ENCODE data around the gene ZNF160. TPM values are rescaled to one million over a fixed set of nuclear protein-coding genes. Genes with fewer than 3 reads are reported as not detected.

Gene ZNF160
- 30.7 and 35.9 TPM in 2 replicates for total RNA-seq (ENCODE audit: low replicate concordance)
- long read RNA-seq, full-length matches to known transcripts, result 14 of 26 reads
- long read RNA-seq, partial matches to known transcripts, result 1 of 26 reads
- long read RNA-seq, other reads (novel, unspliced or antisense), result 11 of 26 reads

DNA sequence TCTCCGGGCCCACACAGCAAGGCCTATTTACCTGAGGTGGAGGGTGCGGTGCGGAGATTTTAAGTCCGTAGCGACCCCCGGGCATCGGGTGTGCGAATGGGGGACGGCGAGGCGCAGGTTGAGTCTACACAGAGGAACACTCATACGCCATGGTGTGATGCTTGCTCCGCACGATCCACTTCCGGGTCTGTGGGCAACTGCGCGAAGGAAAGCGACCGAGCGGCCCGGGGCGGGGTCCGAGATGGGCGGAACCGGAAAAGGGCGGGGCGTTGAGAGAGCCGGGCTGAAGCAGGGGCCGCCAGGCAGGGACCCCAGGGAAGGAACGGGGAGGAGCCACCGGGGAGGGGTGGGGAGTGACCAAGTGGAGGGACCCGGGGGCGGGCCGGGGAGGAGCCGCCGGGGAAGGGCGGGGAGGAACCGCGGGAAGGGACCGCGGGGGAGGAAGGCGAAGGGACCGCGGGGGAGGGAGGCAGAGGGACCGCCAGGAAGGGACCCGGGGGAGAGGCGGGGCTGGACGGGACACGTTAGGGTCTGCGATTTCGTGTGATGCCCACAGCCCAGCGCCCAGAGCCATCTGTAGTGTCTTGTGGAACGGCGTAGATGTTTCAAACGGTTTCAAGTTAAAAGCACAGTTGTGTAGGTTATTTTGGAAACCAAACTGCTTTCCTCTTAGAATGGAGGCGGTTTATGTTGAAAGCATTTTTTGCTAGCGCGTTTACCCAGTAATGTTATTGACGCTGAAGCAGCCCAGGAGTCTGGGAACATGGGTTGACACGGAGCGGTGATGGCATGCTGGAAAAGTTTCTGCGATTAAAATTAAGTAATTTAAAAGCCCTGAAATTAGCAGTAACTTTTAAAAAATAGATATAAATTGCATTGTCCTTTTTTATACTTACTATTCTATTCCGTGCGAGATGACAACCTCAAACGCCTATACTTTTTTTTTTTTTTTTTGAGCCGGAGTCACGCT is at the start of gene ZNF160:
TSS of gene ZNF160 (minus strand) at position 189 of the 970 bp plus-strand sequence. CDS start 17,146 bp downstream, outside the sequence.
- peaks cover 24% of the 10 kb centered on the region for H3K36me3 Mint-ChIP-seq

DNA sequence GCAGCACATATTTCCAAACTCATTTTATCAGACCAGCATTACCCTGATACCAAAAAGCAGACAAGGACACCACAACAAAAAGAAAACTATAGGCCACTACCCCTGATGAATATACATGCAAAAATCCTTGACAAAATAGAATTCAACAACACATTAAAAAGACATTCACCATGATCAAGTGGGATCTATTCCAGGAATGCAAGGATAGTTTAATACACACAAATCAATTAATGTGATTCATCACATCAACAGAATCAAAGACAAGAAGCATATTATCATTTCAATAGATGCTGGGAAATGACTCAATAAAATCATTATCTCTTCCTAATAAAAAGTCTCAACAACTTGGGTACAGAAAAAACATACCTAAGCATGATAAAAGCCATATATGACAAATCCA is 44.4 kb upstream of the ZNF160 start:
- Mint-ChIP-seq H3K27ac (no peak overlapping the region), H3K36me3 (peaks cover 74% of the 10 kb centered on the region), H3K9me3 (peaks cover 15% of the 10 kb centered on the region), H3K4me3 (no peak overlapping the region), H3K4me1 (ENCODE audit: unreplicated experiment) (no peaks in the 10 kb centered on the region), H3K27me3 (no peaks in the 10 kb centered on the region)
- TF ChIP-seq, protein P1, sequence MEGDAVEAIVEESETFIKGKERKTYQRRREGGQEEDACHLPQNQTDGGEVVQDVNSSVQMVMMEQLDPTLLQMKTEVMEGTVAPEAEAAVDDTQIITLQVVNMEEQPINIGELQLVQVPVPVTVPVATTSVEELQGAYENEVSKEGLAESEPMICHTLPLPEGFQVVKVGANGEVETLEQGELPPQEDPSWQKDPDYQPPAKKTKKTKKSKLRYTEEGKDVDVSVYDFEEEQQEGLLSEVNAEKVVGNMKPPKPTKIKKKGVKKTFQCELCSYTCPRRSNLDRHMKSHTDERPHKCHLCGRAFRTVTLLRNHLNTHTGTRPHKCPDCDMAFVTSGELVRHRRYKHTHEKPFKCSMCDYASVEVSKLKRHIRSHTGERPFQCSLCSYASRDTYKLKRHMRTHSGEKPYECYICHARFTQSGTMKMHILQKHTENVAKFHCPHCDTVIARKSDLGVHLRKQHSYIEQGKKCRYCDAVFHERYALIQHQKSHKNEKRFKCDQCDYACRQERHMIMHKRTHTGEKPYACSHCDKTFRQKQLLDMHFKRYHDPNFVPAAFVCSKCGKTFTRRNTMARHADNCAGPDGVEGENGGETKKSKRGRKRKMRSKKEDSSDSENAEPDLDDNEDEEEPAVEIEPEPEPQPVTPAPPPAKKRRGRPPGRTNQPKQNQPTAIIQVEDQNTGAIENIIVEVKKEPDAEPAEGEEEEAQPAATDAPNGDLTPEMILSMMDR (conservative IDR thresholded peaks at IDR 0.05), result no peak
- DNase-seq (ENCODE audit: extremely low spot score, unreplicated experiment), result no peak

More for the DNA sequence above, at the start of gene ZNF160:
- no peaks in the 10 kb centered on the region for H3K27me3 Mint-ChIP-seq
- TF ChIP-seq, protein P1 (conservative IDR thresholded peaks at IDR 0.05), result no peak
- H3K4me3 Mint-ChIP-seq, result peak within 1 kb of the TSS; percentile 93
- H3K27ac Mint-ChIP-seq, result peak within 1 kb of the TSS; percentile 81
- DNase-seq (ENCODE audit: extremely low spot score, unreplicated experiment), result peak; percentile 97
- H3K4me1 Mint-ChIP-seq (ENCODE audit: unreplicated experiment), result peaks cover 11% of the 10 kb centered on the region
- H3K9me3 Mint-ChIP-seq, result no peaks in the 10 kb centered on the region

DNA sequence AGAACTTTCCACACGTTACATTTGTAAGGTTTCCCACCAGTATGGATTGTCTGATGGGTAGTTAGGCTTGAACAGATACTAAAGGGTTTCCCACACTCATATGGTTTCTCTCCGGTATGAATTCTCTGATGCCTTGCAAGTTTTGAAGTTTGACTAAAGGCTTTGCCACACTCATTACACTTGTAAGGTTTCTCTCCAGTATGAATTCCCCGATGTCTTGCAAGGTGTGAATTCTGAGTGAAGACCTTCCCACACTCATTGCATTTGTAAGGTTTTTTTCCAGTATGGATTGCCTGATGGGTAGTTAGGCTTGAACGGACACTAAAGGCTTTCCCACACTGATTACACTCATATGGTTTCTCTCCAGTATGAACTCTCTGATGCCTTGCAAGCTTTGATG is 37.1 kb upstream of the ZNF160 start:
- H3K27ac Mint-ChIP-seq, result no peak overlapping the region

DNA sequence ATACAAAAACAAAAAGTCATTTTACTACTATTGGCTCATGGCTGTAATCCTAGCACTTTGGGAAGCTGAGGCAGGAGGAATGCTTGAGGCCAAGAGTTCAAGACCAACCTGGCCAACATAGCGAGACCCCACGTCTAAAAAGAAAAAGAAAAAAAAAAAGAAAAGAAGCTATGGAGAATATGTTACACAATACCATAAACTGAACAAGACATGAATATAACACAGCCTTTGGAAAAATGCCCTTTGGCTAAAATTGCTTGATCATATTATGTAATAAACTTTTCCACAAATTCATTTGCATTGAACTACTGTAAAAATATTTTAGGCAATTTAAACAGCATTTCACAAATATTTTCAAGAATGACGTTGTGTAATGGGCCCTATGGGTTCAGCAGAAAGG is 33.2 kb upstream of the ZNF160 start:
- Mint-ChIP-seq H3K27ac (no peak overlapping the region), H3K4me1 (ENCODE audit: unreplicated experiment) (peaks cover 12% of the 10 kb centered on the region), H3K9me3 (peaks cover 19% of the 10 kb centered on the region), H3K27me3 (no peaks in the 10 kb centered on the region), H3K4me3 (no peak overlapping the region), H3K36me3 (peaks cover 34% of the 10 kb centered on the region)
- DNase-seq (ENCODE audit: extremely low spot score, unreplicated experiment), result no peak
- TF ChIP-seq, protein P1 (conservative IDR thresholded peaks at IDR 0.05), result no peak

More for the DNA sequence above, 37.1 kb upstream of the ZNF160 start:
- H3K36me3 Mint-ChIP-seq, result peaks cover 55% of the 10 kb centered on the region
- peaks cover 32% of the 10 kb centered on the region for H3K9me3 Mint-ChIP-seq
- H3K4me3 Mint-ChIP-seq, result no peak overlapping the region
- H3K4me1 Mint-ChIP-seq (ENCODE audit: unreplicated experiment), result no peaks in the 10 kb centered on the region
- no peak for DNase-seq (ENCODE audit: extremely low spot score, unreplicated experiment)
- TF ChIP-seq, protein P1 (conservative IDR thresholded peaks at IDR 0.05), result no peak
- H3K27me3 Mint-ChIP-seq, result no peaks in the 10 kb centered on the region

DNA sequence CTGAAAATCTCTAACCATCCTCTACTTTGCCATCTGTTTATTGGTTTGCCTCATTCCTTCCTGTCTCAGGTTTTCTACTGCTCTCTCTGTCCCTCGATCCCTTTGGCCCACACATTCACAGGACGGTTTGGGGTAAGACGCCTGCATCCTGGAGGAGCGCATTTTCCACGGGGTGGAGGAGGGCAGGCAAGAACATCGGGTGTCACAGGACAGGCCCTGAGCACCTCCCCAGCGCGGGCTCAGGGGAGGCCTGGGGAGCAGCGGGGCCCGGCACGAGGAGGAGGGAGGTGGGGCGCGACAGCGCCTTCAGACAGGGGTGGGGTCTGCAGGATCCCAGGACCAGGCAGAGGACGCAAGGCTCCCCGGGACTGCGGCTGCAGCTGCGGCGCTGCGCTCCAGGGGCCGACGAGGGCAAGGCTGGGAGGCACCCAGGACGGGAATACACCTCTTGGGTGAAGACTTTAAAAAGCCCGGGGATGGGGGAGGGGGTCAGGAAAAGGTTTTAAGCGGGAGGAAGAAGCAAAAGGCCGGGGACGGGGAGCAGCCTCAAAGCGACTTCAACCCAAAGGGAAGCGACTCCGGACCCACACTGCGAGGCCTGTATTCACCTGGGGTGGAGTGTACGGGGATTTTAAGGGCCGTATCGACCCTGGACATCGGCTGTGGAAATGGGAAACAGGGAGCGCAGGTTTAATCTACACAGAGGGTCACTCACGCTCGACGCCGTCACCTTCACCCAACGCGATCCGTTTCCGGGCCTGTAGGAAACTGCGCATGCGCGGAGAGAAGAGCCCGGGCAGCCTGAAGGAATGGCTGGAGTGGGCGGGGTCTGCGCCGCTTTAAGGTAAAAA is 29.1 kb upstream of the ZNF160 start, which contains the start of gene ZNF415:
TSS of gene ZNF415 (minus strand) at position 770 of the 851 bp plus-strand sequence. CDS start 10,234 bp downstream, outside the sequence.
- DNase-seq (ENCODE audit: extremely low spot score, unreplicated experiment), result peak; percentile 92
- Mint-ChIP-seq H3K9me3 (no peaks in the 10 kb centered on the region), H3K4me3 (peak within 1 kb of the TSS; percentile 89), H3K27ac (peak within 1 kb of the TSS; percentile 70), H3K36me3 (peaks cover 23% of the 10 kb centered on the region), H3K4me1 (ENCODE audit: unreplicated experiment) (peaks cover 17% of the 10 kb centered on the region), H3K27me3 (no peaks in the 10 kb centered on the region)
- TF ChIP-seq, protein P1 (conservative IDR thresholded peaks at IDR 0.05), result no peak
